NCI-H2196 treated with DMSO at 0.1 percent for 48 hours (cell line): ENCODE results near the gene FLT4.
"Not testable (repeated sequence)": the region's sequence is repeated elsewhere in the genome, so short reads cannot be mapped to it uniquely, and the experiment has no call there.

Experiments used
- DNase-seq: peaks from one replicate; lab custom pipeline; 2025; ENCODE audit not compliant: unreplicated experiment; lab: John Stamatoyannopoulos, UW

The FLT4 gene

DNA sequence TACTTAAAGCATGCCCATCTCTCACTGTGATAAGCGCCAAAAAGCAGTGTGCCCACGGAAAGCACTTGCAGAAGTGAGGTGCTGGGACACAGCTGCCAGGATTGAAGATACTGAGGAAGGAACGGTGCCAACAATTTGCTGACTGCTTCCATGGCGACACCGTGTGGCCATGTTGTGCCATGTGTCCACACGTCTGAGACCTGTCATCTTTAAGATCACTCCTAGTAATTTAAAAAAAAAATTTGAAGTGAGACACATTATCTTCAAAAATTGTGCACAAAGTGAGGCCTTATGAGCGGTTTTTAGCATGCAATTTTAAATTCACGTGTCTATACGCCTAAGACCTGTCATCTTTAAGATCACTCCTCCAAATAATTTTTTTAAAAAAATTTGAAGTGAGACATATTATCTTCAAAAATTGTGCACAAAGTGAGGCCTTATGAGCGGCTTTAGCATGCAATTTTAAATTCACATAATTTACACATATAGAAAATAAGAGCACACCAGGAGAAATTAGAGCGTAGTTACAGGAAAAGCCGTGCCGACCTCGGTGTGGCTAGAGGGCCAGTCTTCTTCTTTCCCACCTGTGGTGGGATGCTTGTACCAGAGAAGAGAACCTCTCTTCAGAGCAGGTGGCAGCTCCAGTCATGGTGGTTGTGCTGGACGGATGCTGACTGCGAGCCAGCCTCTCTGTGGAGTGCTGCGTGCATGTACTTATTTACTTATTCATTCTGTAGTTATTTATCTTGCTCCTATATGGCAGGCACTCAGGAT lies 21.4 kb upstream of the FLT4 start:
- peak; percentile 35 for DNase-seq

DNA sequence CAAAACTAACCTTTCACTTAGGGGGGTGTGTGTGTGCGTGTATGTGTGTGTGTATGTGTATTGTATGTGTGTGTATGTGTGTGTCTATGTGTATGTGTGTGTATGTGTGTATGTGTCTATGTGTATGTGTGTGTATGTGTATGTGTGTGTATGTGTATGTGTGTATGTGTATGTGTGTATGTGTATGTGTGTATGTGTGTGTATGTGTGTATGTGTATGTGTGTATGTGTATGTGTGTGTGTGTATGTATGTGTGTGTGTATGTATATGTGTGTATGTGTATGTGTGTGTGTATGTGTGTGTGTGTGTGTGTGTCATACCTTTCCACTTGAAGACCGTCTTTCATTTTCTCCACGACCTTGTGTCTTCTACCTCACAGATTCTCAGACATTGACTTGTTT lies 20.8 kb upstream of the FLT4 start:
- DNase-seq: no peak

DNA sequence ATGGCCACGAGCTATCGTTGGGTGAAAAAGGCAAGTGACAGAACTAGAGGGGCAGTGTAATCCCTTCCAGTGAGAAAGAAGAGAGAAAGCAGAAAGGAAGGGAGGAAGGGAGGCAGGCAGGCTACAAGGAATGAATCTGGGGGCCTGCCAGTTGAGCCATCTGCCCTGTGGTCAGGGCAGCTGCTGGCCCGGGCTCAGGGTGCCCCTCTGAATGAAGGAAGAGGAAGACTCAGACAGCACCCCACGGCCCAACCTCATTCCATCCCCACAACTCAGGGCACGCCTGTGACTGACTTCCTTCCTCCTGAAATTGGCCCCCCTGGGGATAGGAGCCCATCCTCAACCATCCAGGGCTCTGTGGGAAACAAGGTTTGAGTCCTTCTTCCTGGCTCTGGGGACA lies 20.3 kb upstream of the FLT4 start:
- no peak for DNase-seq

DNA sequence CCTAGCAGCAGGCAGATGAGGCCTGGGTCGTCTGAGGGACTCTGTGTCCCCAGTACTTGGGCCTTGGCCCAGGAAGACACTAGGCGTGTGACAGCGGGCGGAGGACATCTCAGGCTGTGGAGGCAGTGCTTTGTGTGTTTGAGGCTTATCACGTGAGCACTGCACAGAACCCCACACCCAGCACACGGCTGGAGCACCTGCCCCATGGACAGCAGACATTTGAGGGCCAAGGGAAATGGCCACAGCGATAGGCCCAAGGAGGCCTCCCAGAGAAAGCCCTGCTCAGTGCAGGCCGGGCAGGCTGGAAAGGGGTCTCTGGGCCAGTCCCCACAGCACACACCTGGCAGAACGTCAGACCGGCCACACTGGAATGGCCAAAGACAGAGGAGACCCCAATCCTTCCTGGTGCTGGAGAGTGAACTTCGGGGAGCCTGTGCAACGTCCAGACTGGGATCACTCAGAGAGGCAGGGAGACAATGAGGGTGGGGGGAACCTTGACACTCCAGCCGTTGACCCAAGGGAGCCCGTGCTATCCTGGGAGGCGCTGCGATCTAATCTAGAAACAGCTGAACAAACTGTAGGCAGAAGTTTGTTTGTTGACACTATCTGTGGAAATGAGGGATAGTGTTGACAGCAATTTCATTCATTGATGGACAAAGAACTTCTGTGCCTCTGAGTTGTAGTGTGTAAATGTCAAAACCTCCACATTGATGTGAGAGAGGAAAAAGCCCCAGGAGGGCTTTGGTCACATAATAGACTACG lies 19.6 kb upstream of the FLT4 start:
- DNase-seq: no peak

DNA sequence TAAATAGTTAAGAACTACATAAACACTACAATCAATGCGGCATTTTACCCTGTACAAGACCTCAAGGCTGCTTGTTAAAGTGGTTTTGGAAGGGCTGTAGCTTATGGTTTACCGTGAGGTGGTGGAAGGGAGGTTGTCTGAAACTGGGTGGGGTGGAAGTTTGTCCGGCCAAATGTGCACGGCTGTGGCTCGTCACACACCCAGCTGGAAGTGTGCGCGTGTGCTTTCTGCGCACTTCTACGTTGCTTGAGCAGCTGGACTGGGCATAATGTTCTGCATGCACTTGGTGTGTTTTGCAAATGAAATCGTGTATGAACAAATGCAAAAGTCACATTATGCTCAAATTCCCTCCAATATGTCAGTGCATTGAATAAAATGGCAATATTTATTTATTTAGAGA lies 17.4 kb upstream of the FLT4 start:
- no peak for DNase-seq

DNA sequence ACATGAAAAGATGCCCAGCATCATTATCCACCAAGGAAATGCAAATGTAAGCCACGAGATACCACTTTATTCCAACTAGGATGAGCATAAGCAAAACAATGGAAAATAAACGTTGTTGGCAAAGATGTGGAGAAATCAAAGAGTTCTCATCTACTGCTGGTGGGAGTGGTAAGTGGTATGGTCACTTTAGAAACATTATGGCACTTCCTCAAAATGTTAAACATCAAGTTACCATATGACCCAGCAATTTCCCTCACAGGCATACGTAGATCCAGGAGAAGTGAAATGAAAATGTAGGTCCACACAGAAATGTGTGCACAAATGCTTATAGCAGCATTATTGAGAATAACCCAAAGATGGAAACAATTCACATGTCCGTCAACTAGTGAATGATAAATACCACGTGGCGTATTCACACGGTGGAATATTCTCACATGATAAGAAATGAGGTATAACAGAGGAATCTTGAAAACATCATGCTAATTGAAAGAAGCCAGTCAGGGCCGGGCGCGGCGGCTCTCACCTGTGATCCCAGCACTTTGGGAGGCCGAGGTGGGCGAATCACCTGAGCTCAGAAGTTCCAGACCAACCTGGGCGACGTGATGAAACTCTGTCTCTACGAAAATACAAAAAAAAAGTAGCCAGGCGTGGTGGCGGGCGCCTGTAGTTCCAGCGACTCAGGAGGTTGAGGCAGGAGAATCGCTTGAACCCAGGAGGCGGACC lies 16.4 kb upstream of the FLT4 start:
- no peak for DNase-seq

DNA sequence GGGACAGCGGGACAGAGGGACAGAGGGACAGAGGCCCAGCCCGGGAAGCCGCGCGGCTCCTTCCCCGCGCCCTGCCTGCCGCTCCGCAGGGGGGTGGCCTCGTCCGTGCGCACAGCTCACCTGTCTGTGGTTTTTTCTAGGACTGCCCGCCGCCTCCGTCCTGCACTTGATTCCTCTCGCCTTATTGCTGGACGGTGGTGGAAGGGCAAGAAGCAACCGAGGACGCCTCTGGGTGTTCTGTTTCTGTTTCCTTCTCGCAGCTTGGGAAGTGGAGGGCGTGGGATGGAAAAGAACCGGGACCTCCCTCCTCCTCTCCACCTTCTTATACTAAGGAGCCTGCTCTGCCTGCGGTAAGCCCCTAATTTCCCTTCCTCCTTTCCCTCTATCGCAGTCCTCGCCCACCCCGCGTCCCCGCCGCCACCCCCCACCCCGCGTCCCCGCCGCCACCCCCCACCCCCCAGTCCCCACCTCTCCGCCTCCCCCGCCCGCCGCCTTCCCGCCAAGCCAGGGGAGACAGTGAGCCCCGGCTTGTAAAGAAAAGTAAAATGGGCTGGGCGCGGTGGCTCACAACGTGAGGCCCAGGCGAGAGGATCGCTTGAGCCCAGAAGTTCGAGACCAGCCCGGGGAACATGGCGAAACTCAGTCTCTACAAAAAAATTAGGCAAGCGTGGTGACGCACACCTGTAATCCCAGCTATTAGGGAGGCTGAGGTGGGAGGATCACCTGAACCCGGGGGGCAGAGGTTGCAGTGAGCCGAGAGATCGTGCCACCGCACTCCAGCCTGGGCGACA lies 9.6 kb upstream of the FLT4 start:
- DNase-seq: no peak

DNA sequence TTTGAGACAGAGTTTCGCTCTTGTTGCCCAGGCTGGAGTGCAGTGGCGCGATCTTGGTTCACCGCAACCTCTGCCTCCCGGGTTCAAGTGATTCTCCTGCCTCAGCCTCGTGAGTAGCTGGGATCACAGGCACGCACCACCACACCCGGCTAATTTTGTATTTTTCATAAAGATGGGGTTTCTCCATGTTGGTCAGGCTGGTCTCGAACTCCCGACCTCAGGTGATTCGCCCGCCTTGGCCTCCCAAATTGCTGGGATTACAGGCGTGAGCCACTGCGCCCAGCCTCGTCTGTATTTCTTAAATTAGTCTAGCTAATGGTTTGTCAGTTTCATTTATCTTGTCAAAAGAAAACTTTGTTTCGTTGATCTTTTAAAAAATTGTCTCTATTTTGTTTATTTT lies 5.8 kb upstream of the FLT4 start:
- DNase-seq: not testable (repeated sequence)

DNA sequence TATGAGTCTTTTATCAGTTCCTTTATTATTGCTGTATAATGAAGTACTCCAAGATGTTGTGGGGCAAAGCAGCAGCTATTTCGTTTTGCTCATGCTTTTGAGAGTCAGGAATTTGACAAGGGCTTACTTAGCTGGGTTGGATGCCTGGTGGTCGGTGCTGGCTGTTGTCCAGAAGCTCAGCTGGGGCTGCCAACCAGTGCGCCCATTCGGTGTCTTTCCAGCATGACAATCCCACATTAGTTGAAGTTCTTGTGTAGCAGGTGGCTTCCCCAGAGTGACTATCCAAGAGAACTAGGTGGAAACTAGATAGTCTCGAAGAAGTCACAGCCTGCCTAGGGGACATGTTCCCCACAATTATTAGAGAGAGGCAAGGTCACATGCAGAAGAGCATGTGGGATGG lies 3.4 kb upstream of the FLT4 start:
- DNase-seq: no peak

DNA sequence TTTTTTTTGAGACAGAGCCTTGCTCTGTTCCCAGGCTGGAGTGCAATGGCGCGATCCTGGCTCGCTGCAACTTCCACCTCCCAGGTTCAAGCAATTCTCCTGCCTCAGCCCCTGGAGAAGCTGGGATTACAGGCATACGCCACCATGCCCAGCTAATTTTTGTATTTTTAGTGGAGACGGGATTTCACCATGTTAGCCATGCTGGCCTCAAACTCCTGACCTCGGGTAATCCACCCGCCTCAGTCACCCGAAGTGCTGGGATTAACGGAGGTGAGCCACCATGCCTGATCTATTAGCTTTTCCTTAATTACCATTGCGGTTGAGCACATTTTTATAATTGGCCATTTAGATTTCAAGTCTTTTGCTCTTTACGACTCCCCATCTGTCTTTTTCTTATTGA lies 2.9 kb upstream of the FLT4 start:
- DNase-seq: no peak

DNA sequence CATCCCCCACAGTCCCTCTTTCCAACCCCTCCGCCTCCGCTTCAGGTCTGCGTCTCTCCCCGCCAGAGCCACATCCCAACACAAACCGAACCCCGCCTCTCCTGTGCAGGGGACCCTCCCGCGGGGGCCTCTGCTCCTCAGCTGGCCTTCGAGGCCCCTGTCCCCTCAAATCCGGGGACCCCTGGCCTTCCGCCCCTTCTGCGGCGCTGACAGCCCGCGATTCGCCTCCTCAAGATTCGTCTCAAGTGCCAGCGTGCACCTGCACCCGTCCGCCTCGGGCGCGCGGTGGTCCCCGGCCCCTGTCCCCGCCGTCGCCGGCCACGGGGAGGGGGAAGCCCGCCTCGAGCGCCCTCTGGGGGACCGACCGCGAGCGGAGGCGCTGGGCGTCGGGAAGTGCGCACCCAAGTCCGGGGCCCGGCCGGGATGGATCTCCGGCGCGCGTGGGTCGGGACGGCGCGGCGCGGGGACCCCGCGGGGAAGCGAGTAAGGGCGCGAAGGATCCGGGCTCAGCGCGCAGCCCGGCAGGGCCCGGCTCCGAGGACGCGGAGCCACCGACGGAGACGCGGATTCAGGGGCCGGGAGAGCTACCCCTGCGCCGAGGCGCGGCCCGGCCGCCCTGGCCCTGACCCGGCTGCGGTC lies 623 bp downstream of the FLT4 start:
- DNase-seq: no peak

DNA sequence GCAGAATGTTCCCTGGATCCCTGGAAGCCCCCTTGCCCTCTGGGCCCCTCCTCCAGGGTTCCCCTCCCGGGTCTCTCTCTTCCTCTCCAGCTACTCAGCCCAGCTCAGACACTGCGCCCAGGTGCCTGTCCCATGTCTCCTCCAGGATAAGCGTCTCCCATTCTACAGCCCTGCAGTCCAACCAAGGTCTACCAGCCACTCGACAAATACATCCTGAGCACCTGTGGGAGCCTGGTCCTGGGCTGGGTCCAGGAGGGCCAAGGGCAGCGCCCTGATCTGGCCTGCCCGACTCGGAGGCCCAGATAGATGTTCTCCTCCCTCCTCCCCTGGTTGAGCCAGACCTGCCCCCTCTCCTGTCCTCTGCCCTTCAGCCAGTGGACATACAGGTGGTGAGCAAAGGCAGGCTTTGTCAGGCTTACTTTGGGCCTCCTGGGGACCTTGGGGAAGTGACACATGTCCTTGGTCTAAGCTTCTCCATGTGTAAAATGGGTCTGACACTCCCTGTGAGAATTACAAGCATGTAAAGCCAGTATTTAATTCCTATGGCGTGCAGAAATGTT lies 1.4 kb downstream of the FLT4 start:
- no peak for DNase-seq

DNA sequence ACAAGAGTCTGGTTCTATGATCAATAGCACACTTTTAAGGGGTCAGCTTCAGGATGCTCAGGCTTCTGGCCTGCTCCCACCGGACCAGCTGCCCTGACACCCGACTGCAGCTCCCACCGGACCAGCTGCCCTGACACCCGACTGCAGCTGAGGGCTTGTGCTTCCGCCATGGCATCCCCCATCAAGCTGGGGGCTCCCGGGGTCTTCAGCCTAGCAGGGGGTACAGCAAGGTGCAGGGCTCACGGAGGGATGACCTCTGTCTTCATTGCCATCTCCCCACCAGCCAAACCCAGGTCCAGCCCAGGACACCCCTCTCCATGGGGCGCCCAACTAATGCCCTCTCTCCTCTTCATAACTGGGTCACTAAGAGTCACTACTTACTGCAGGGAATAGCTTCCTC lies 1.9 kb downstream of the FLT4 start:
- no peak for DNase-seq

DNA sequence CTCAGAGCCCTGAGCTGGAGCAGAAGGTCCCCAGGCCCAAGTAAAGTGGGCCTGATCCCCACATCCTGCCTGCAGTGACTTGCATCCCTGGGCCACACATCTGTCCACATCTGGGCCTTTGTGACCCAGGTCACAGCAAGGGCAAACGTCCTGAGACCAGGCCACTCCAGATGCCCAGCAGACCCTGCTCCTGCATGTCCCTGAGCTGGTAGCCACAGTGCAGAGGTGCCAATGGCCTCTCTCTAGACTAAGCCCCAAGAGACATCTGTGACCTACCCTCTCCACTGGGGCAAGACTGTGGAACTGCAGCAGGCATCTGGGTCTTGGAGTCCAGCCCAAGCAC lies 2.5 kb downstream of the FLT4 start:
- no peak for DNase-seq

DNA sequence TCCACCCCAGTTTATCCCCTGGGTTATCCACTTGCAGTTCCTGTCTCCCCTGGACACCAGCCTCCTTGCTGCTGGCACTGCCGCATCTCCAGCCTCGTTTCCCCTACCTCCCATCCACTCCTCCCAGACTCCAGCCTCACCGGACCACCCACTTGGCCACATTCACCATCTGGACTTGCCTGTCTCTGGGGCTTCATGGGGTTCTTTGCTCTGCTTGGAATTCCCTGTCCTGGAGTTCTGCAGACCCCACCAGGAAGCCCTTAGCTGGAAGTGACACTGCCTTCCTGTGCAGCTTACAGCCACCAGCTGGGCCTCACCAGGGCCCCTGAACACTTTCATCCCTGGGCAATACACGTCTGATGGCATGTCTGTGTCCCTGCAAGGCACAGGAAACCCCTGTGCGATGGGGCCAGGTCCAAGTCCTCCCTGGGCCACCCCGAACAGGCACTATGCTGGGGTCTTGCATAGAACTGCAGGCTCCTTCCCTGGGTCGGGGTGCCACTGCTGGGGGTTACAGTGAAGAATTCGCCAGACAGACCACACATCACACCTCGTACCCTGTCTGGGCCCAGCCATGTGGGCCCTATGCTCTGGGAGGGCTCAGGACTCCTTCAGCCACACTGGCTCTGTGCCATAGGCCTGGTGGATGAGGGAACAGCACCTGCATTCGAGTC lies 3.0 kb downstream of the FLT4 start:
- DNase-seq: no peak

DNA sequence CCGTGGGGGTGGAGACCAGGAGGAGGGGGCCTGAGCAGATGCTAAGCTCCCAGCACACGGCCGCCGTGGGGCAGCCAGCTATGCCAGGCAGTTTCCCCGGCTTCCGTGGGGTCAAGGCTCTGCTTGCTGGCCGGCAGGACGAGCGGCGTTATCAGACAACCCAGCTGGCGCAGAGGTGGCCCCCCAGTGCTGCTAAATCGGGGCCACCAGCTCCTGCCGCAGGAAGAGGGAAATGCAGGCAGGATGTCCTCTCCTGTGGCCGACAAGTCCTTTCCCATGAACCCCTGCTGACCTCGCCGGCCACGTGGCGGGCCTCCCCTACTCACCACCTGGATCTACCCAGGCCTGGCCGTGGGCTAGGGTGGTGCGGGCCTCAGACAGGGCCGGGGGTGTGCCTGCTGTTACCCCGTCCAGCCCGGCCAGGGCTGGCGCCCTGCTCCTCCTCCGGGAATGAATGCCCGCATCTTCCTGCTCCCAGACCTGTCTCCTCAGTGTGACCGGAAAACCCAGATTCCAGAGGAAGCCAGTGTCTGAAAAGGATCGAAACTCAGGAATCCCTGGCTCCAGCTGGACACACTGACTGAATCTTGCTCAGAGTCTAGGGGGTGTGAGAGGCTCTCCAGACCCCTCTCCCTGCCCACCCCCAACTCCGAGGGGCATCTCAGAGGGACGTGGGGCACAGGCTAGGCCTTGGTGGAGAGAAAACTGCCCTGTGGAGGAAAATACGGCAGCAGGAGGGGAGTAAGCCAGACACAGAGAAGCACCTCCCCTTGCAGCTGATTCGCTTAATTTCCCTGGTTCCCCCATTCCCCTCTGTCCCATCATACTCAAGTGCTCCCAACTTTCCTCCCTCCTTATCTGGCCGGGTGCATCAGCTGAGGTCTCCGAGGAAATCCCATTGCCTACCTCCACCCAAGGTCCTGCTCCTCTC lies 3.9 kb downstream of the FLT4 start:
- no peak for DNase-seq

DNA sequence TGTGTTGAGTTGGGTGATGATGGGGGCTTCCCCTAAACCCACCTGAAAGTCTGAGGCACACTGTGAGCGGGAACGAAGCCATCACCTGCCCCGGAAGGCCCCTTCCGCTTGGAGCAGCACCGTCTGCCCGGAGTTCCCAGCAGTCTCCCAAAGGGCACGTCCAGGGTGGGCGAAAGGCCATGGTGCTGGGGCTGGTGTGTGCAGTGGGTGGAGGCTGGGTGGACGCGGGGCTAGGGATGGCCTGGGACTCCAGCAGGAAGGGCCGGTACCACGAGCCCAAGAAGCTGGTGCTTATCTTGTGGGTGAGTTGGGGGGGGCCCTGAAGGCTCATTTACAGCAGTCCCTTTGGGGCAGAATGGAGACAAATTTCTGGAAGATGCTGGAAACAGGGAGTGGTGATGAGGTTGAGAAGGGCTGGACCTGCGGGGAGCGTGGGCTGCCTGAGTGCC lies 4.6 kb downstream of the FLT4 start:
- no peak for DNase-seq

DNA sequence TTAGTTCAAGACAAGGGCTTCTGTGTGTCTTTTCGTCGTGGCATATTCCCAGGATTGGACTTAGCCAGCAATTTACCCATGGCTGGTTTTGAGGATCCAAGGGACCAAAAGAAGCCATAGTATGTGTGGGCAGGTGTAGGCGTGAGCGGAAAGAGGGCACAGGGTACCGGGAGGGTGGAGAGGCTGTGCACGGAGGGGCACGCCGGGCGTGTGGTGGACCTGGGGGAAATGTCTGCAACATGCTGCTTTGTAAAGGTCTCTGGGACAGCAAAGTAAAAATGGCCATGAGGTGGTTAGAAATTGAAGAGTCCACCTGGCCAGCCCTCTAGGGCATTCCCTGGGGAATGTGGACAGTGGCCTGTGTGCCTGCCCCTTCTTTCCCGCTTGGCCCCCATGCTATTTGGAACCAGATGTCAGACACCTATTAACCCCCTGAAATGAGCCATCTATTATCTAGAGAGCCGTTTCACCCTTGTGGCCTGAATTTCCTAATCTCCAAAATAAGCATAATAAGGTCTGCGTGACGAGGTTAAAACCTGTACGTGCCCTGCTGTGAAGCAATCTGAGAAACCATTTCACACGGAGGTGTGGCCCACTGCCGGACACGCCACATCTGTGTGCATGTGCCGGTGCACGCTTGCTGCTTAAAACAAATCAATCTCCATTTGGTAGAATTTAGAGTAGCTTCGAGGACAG lies 5.1 kb downstream of the FLT4 start:
- no peak for DNase-seq
